ENCODE data around the gene NEB. TPM values are rescaled to one million over a fixed set of nuclear protein-coding genes. Genes with fewer than 3 reads are reported as not detected.

NEB gene
- total RNA-seq, 4 donors from 2014 or later, result 0.07 to 0.47 (median 0.21) TPM

DNA sequence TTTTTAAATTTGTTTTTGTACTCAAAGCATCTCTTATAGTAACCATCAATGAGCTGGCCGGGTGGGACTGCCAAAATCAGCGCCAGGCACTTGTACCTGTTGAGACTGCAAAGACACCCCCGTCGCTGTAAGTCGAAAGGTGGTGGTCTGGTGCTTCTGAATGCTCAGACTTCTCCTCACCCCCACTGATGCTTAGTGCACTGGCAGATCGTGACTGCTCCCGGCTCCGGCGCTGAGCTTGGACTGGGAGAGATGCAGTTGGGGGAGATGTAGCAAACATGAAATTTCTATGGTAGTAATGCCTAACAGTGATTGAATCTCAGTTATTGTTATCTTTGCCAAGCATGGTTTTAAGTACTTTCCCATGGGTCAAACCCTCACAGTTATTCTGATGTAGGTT, 244.0 kb downstream of the NEB start:
- no peak for ATAC-seq
- WGBS, 2 donors (ENCODE audit: low coverage in 1 of 2), result 94 to 96% methylated on average over 3 to 9 of the region's 9 CpGs
- Histone ChIP-seq H3K4me1 (peaks cover 0 to 14% (median 0%) of the 10 kb centered on the region in 3 donors), H3K27me3 (no peaks in the 10 kb centered on the region), H3K4me3 (no peak overlapping the region), H3K36me3 (peaks cover 0 to 12% of the 10 kb centered on the region in 2 donors), H3K27ac (peak overlapping the region in 2 of 4 donors; percentile 20 to 58), H3K9me3 (no peaks in the 10 kb centered on the region)
- TF ChIP-seq, protein P1, sequence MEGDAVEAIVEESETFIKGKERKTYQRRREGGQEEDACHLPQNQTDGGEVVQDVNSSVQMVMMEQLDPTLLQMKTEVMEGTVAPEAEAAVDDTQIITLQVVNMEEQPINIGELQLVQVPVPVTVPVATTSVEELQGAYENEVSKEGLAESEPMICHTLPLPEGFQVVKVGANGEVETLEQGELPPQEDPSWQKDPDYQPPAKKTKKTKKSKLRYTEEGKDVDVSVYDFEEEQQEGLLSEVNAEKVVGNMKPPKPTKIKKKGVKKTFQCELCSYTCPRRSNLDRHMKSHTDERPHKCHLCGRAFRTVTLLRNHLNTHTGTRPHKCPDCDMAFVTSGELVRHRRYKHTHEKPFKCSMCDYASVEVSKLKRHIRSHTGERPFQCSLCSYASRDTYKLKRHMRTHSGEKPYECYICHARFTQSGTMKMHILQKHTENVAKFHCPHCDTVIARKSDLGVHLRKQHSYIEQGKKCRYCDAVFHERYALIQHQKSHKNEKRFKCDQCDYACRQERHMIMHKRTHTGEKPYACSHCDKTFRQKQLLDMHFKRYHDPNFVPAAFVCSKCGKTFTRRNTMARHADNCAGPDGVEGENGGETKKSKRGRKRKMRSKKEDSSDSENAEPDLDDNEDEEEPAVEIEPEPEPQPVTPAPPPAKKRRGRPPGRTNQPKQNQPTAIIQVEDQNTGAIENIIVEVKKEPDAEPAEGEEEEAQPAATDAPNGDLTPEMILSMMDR (IDR thresholded peaks at IDR 0.05), result no peak

DNA sequence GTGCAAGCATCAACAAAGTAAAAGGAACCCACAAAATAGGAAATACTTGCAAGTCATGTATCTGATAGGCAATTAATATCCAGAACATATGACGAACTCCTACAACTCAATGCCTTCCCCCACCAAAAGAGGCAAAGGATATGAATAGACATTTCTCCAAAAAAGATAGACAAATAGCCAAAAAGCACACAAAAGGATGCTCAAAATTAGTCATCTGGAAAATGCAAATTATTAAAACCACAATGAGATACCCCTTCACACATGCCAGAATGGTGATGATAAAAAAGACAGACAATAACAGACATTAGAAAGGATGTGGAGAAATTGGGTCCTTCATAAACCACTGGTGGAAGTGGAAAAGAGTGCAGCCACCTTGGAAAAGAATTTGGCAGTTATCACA, 248.2 kb downstream of the NEB start:
- Histone ChIP-seq H3K27me3 (no peaks in the 10 kb centered on the region), H3K4me3 (no peak overlapping the region), H3K4me1 (peaks cover 0 to 9% (median 0%) of the 10 kb centered on the region in 3 donors), H3K27ac (no peak overlapping the region), H3K36me3 (peaks cover 0 to 51% of the 10 kb centered on the region in 2 donors), H3K9me3 (no peaks in the 10 kb centered on the region)
- TF ChIP-seq, protein P1 (IDR thresholded peaks at IDR 0.05), result no peak
- TF ChIP-seq POLR2AphosphoS5 (IDR thresholded peaks at IDR 0.05), result no peak
- no peak for TF ChIP-seq EP300 (IDR thresholded peaks at IDR 0.05)
- TF ChIP-seq POLR2A (IDR thresholded peaks at IDR 0.05), result no peak
- ATAC-seq, result no peak
- 100% methylated on average over 1 of the region's 1 CpG for WGBS, 2 donors (ENCODE audit: low coverage in 1 of 2)

DNA sequence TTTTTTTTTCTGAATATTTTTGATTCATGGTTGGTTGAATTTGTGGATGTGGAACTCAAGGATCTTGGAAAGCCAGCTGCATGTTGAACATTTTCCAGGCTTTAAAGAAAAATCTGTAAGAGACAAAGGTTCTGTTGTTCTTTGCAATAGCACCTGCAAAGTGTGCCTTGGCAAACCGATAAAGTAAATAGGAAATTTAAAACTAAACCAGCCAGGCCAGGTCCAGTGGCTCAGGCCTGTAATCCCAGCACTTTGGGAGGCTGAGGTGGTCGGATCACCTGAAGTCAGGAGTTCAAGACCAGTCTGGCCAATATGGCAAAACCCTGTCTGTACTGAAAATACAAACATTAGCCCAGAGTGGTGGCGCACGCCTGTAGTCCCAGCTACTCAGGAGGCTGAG, 250.2 kb downstream of the NEB start:
- 95% methylated on average over 3 of the region's 4 CpGs; no CpG with 5 or more reads in 1 of the 2 donors for WGBS, 2 donors (ENCODE audit: low coverage in 1 of 2)
- H3K36me3 ChIP-seq, result peaks cover 0 to 54% of the 10 kb centered on the region in 2 donors
- H3K4me3 ChIP-seq, result no peak overlapping the region
- TF ChIP-seq, protein P1 (IDR thresholded peaks at IDR 0.05), result no peak
- TF ChIP-seq POLR2AphosphoS5 (IDR thresholded peaks at IDR 0.05) (no peak), EP300 (IDR thresholded peaks at IDR 0.05) (no peak), POLR2A (IDR thresholded peaks at IDR 0.05) (no peak)
- H3K4me1 ChIP-seq, result no peaks in the 10 kb centered on the region
- H3K27ac ChIP-seq, result no peak overlapping the region
- no peak for ATAC-seq
- no peaks in the 10 kb centered on the region for H3K27me3 ChIP-seq
- H3K9me3 ChIP-seq, result no peaks in the 10 kb centered on the region

DNA sequence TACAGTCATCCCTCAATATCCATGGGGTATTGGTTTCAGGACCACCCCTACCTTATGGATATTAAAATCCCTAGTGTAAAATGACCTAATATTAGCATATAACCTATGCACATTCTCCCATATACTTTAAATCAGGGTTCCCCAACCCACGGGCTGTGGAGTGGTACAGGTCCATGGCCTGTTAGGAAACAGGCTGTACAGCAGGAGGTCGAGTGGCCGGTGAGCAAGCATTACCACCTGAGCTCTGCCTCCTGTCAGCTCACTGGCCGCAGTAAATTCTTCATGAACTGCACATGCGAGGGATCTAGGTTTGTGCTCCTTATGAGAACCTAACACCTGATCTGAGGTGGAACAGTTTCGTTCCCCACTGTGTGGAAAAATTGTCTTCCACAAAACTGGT, 250.7 kb downstream of the NEB start:
- Histone ChIP-seq H3K4me3 (no peak overlapping the region), H3K27ac (no peak overlapping the region), H3K27me3 (no peaks in the 10 kb centered on the region), H3K36me3 (peaks cover 0 to 54% of the 10 kb centered on the region in 2 donors), H3K4me1 (no peaks in the 10 kb centered on the region), H3K9me3 (no peaks in the 10 kb centered on the region)
- no peak for ATAC-seq
- TF ChIP-seq POLR2A (IDR thresholded peaks at IDR 0.05), result no peak
- TF ChIP-seq EP300 (IDR thresholded peaks at IDR 0.05), result no peak
- no peak for TF ChIP-seq POLR2AphosphoS5 (IDR thresholded peaks at IDR 0.05)
- TF ChIP-seq, protein P1 (IDR thresholded peaks at IDR 0.05), result no peak
- 91 to 94% methylated on average over 4 to 5 of the region's 6 CpGs for WGBS, 2 donors (ENCODE audit: low coverage in 1 of 2)

DNA sequence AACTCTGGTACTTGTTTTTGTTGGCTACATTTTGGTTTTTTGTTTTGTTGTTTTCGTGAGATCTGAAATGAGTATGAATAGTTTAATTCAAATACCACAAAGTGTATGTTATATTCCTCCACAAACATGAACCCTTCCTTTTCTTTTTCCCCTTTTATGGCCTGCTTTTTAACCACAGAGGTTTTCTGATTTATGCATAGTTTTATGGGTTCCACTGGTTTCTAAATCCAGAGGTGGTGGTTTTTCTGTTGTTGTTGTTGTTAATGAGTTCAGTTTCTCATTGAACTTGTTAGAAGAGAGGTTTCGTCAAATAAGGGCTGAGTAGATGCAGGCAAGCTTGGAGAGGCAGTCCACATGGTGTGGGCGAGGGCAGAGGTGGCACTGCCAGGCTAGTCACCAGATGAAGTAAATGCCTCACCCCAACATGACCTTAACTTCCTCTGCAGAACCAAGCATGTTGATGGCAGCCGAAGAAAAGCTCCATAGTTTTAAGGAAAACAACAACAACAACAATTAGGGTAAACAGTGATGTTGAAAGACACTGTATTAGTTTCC, 252.0 kb downstream of the NEB start:
- no peak for ATAC-seq
- WGBS, 2 donors (ENCODE audit: low coverage in 1 of 2), result 76 to 100% methylated on average over 1 to 4 of the region's 4 CpGs
- H3K36me3 ChIP-seq, result peaks cover 0 to 65% of the 10 kb centered on the region in 2 donors

More for the DNA sequence above, 252.0 kb downstream of the NEB start:
- Histone ChIP-seq H3K9me3 (no peaks in the 10 kb centered on the region), H3K27ac (no peak overlapping the region), H3K4me3 (no peak overlapping the region), H3K27me3 (no peaks in the 10 kb centered on the region), H3K4me1 (no peaks in the 10 kb centered on the region)
- TF ChIP-seq, protein P1 (IDR thresholded peaks at IDR 0.05), result no peak
- no peak for TF ChIP-seq POLR2AphosphoS5 (IDR thresholded peaks at IDR 0.05)
- no peak for TF ChIP-seq EP300 (IDR thresholded peaks at IDR 0.05)
- no peak for TF ChIP-seq POLR2A (IDR thresholded peaks at IDR 0.05)

Measured in gastroesophageal sphincter (tissue), 4 donors.